Stomach (tissue), 4 donors: ENCODE measurements around the gene MTA2.

Experiments
- POLR2A ChIP-seq, 4 donors: fragments of 450-650 bp; IDR thresholded peaks; one replicate each; pipeline ENCODE4 v1.6.1; 2016; ENCODE audit warnings: antibody characterized with exemption in 4 of 4, control low read depth in 2 of 4, mild to moderate bottlenecking in 1 of 4, moderate library complexity in 1 of 4
- TF ChIP-seq, protein P1 (sequence below), 7 experiments: fragments of 450-650 bp in 4 of 7; fragments of 200-600 bp in 3 of 7; sonication (generic) in 3 of 7; IDR thresholded peaks; one replicate each; pipeline ENCODE4 v1.5.1; 2016 to 2019; ENCODE audit warnings: antibody characterized with exemption in 7 of 7, control low read depth in 2 of 7, mild to moderate bottlenecking in 1 of 7

DNA sequence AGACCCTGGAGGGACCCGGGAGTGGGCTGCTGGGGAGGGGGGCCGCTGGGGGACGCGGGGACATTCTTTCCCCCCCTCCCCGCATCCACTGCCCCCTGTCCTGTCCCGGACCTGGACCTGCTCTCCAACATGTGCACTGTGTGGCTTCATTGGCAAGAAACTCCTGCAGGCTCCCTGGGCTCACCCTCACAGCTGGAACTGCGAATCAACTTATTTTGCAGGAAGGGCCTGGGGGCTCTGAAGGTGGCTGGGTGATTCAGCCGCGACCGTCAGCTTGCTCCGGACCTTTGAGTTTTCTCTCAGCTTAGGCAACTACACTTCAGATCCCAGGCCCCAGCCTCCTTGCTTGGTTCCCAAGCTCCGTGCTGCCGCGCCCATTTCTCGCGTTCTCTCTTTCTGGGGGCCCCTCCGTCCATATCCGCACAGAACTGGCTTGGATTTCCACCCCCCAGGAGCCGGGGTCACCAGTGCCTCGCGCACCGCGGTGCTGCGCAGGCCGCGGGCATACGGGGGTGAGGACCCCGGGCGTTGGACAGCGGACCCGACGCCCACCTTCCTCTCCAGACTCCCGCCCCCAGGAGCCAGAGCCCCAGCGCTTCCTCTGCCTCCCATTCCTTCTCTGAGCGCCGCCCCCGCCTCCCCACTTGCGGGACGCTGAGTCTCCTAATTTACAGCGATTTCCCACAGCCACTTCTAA is 54.6 kb downstream of the MTA2 start:
- TF ChIP-seq, protein P1, sequence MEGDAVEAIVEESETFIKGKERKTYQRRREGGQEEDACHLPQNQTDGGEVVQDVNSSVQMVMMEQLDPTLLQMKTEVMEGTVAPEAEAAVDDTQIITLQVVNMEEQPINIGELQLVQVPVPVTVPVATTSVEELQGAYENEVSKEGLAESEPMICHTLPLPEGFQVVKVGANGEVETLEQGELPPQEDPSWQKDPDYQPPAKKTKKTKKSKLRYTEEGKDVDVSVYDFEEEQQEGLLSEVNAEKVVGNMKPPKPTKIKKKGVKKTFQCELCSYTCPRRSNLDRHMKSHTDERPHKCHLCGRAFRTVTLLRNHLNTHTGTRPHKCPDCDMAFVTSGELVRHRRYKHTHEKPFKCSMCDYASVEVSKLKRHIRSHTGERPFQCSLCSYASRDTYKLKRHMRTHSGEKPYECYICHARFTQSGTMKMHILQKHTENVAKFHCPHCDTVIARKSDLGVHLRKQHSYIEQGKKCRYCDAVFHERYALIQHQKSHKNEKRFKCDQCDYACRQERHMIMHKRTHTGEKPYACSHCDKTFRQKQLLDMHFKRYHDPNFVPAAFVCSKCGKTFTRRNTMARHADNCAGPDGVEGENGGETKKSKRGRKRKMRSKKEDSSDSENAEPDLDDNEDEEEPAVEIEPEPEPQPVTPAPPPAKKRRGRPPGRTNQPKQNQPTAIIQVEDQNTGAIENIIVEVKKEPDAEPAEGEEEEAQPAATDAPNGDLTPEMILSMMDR (IDR thresholded peaks at IDR 0.05), result no peak
- no peak for TF ChIP-seq POLR2A (IDR thresholded peaks at IDR 0.05)
